Breast epithelium (tissue), 4 donors: ENCODE data around the gene PPM1J. TPM values are rescaled to one million over a fixed set of nuclear protein-coding genes. Genes with fewer than 3 reads are reported as not detected.

Experiments used
- DNase-seq, 2 donors: peaks; one replicate each; pipeline ENCODE4 v3.0.0-alpha.2; 2019; ENCODE audit warnings: low spot score in 2 of 2
- H3K27ac ChIP-seq, 2 donors: fragments of 200-600 bp; sonication (generic) in 1 of 2; one replicate each; pipeline ENCODE4 v1.5.1; 2016 to 2019; ENCODE audit warnings: mild to moderate bottlenecking in 1 of 2
- H3K27me3 ChIP-seq, 2 donors: fragments of 200-600 bp; sonication (generic) in 1 of 2; one replicate each; pipeline versions ENCODE4 v1.5.1 to v1.6.0; 2017 to 2019; ENCODE audit warnings: control low read depth in 1 of 2, mild to moderate bottlenecking in 1 of 2
- H3K36me3 ChIP-seq: fragments of 200-600 bp; one replicate; pipeline ENCODE4 v1.5.1; 2019
- H3K4me1 ChIP-seq, 2 donors: fragments of 200-600 bp; sonication (generic); one replicate each; pipeline ENCODE4 v1.5.1; 2016 to 2019; ENCODE audit warnings: control low read depth in 1 of 2
- H3K4me3 ChIP-seq, 3 donors: fragments of 200-600 bp; sonication (generic); 1 replicate in 2 of 3; 2 replicates in 1 of 3; pipeline ENCODE4 v1.5.1; 2016 to 2019; ENCODE audit warnings: mild to moderate bottlenecking in 3 of 3, moderate library complexity in 2 of 3
- H3K9me3 ChIP-seq, 2 donors: fragments of 200-600 bp; sonication (generic) in 1 of 2; one replicate each; pipeline ENCODE4 v1.5.1; 2016 to 2019; ENCODE audit warnings: control low read depth in 1 of 2
- CTCF ChIP-seq, 3 donors: fragments of 450-650 bp; IDR thresholded peaks; one replicate each; pipeline ENCODE4 v1.5.1; 2016 to 2017; ENCODE audit warnings: antibody characterized with exemption in 3 of 3, mild to moderate bottlenecking in 3 of 3, moderate library complexity in 3 of 3
- POLR2A ChIP-seq: fragments of 450-650 bp; IDR thresholded peaks from one replicate; pipeline ENCODE4 v1.6.1; 2016; ENCODE audit warnings: antibody characterized with exemption, mild to moderate bottlenecking, moderate library complexity
- POLR2AphosphoS5 ChIP-seq, 3 donors: sonication (generic); formaldehyde crosslinking; IDR thresholded peaks; one replicate each; pipeline ENCODE4 v1.6.1; 2017; ENCODE audit warnings: antibody characterized with exemption in 3 of 3
- intact Hi-C: fragments of 100-400 bp; cut with DNase I; formaldehyde crosslinking; loops from one replicate; pipeline ENCODE4 v1.15.1; 2023; ENCODE audit warnings: low total_unique reads
- total RNA-seq, 3 donors: library from RNA; depleted of rRNA; stranded (reverse); fragments of >200 nt; gene quantifications; one replicate each; pipeline ENCODE4 v1.1.0, GENCODE V29; 2016

PPM1J gene
- total RNA-seq, 3 donors from 2014 or later: 0.32 to 5.3 (median 4.9) TPM

- no peaks in the 10 kb centered on the region for H3K27me3 ChIP-seq
- TF ChIP-seq POLR2A (no peak), POLR2AphosphoS5 (IDR thresholded peaks at IDR 0.05) (no peak), CTCF (IDR thresholded peaks at IDR 0.05) (no peak)
- no peaks in the 10 kb centered on the region for H3K36me3 ChIP-seq
- no peak overlapping the region for H3K27ac ChIP-seq
- H3K4me1 ChIP-seq: no peaks in the 10 kb centered on the region
- DNase-seq: no peak
- no peaks in the 10 kb centered on the region for H3K9me3 ChIP-seq
- intact Hi-C loops: no loop called here
- no peak overlapping the region for H3K4me3 ChIP-seq
These were observed 3.5 kb downstream of the PPM1J start for GRCh38 chr1:112711670-112712069.

- TF ChIP-seq POLR2A (no peak), CTCF (IDR thresholded peaks at IDR 0.05) (no peak), POLR2AphosphoS5 (IDR thresholded peaks at IDR 0.05) (no peak)
These were observed 4.1 kb downstream of the PPM1J start for GRCh38 chr1:112711041-112711440.

GRCh38 chr1:112710586-112710985 is 4.5 kb downstream of the PPM1J start:
- Histone ChIP-seq H3K36me3 (no peaks in the 10 kb centered on the region), H3K9me3 (no peaks in the 10 kb centered on the region), H3K27ac (no peak overlapping the region), H3K4me1 (peaks cover 0 to 3% of the 10 kb centered on the region in 2 donors), H3K27me3 (no peaks in the 10 kb centered on the region), H3K4me3 (no peak overlapping the region)
- DNase-seq: no peak
- no peak for TF ChIP-seq POLR2A
- no peak for TF ChIP-seq POLR2AphosphoS5 (IDR thresholded peaks at IDR 0.05)
- intact Hi-C loops: no loop called here

More at GRCh38 chr1:112711041-112711440, 4.1 kb downstream of the PPM1J start:
- Histone ChIP-seq H3K9me3 (no peaks in the 10 kb centered on the region), H3K27me3 (no peaks in the 10 kb centered on the region), H3K4me1 (no peaks in the 10 kb centered on the region), H3K4me3 (no peak overlapping the region), H3K27ac (no peak overlapping the region), H3K36me3 (no peaks in the 10 kb centered on the region)
- DNase-seq: no peak
- intact Hi-C loops: no loop called here

- intact Hi-C loops: no loop called here
- H3K4me3 ChIP-seq: no peak overlapping the region
- H3K27me3 ChIP-seq: no peaks in the 10 kb centered on the region
- no peak for DNase-seq
- H3K27ac ChIP-seq: no peak overlapping the region
- H3K36me3 ChIP-seq: no peaks in the 10 kb centered on the region
- TF ChIP-seq CTCF (IDR thresholded peaks at IDR 0.05) (no peak), POLR2AphosphoS5 (IDR thresholded peaks at IDR 0.05) (no peak), POLR2A (no peak)
- H3K9me3 ChIP-seq: no peaks in the 10 kb centered on the region
- H3K4me1 ChIP-seq: peaks cover 0 to 4% of the 10 kb centered on the region in 2 donors
These were observed 5.0 kb downstream of the PPM1J start for GRCh38 chr1:112710159-112710558.

- DNase-seq: no peak
- intact Hi-C loops: no loop called here
- H3K4me3 ChIP-seq: no peak overlapping the region
- H3K4me1 ChIP-seq: peaks cover 9 to 10% of the 10 kb centered on the region in 2 donors
- no peaks in the 10 kb centered on the region for H3K9me3 ChIP-seq
- no peak overlapping the region for H3K27ac ChIP-seq
- no peaks in the 10 kb centered on the region for H3K27me3 ChIP-seq
- H3K36me3 ChIP-seq: no peaks in the 10 kb centered on the region
- TF ChIP-seq CTCF (IDR thresholded peaks at IDR 0.05): no peak
- no peak for TF ChIP-seq POLR2AphosphoS5 (IDR thresholded peaks at IDR 0.05)
- no peak for TF ChIP-seq POLR2A
These were observed 6.6 kb downstream of the PPM1J start for GRCh38 chr1:112708489-112708888.

- no peak for DNase-seq
- Histone ChIP-seq H3K27me3 (no peaks in the 10 kb centered on the region), H3K27ac (peak overlapping the region; percentile 86 to 99), H3K9me3 (no peaks in the 10 kb centered on the region), H3K36me3 (no peaks in the 10 kb centered on the region), H3K4me1 (peaks cover 9 to 14% of the 10 kb centered on the region in 2 donors), H3K4me3 (no peak overlapping the region)
- no peak for TF ChIP-seq POLR2A
- no peak for TF ChIP-seq CTCF (IDR thresholded peaks at IDR 0.05)
- TF ChIP-seq POLR2AphosphoS5 (IDR thresholded peaks at IDR 0.05): no peak
- intact Hi-C loops: no loop called here
These were observed 7.1 kb downstream of the PPM1J start for GRCh38 chr1:112708002-112708448.
